Osteoblast (primary cell): ENCODE results near the gene C17orf67. TPM values are rescaled to one million over a fixed set of nuclear protein-coding genes. Genes with fewer than 3 reads are reported as not detected.

ENCODE experiments used
- DNase-seq: peaks from one replicate; pipeline ENCODE4 v3.0.0; 2011; ENCODE audit warnings: low spot score, mixed read lengths; ENCODE audit not compliant: insufficient read length; ENCODE audit errors: missing footprints
- H2AFZ ChIP-seq: 2 replicates; pipeline ENCODE4 v1.6.0; 2011; ENCODE audit warnings: mild to moderate bottlenecking, low read length
- H3K27ac ChIP-seq: 2 replicates; pipeline ENCODE4 v1.5.1; 2011; ENCODE audit warnings: mild to moderate bottlenecking, low read depth, low read length, moderate library complexity
- H3K27me3 ChIP-seq: 2 replicates; pipeline ENCODE4 v1.6.0; 2012; ENCODE audit warnings: mild to moderate bottlenecking, control low read depth, inconsistent platforms, low read length, moderate library complexity; ENCODE audit not compliant: insufficient read depth
- H3K36me3 ChIP-seq: 2 replicates; pipeline ENCODE4 v1.5.1; 2011; ENCODE audit warnings: mild to moderate bottlenecking, low read length, control low read depth, moderate library complexity; ENCODE audit not compliant: insufficient read depth
- H3K4me1 ChIP-seq: 2 replicates; pipeline ENCODE4 v1.5.1; 2011; ENCODE audit warnings: mild to moderate bottlenecking, low read length, control low read depth, moderate library complexity; ENCODE audit not compliant: insufficient read depth
- H3K4me2 ChIP-seq: 2 replicates; pipeline ENCODE4 v1.6.0; 2011; ENCODE audit warnings: mild to moderate bottlenecking, low read length; ENCODE audit not compliant: insufficient read depth
- H3K4me3 ChIP-seq: fragments of 200-600 bp; sonication (generic); 3 replicates; pipeline ENCODE4 v1.5.1; 2012; ENCODE audit warnings: mild to moderate bottlenecking, low read length, inconsistent platforms; ENCODE audit not compliant: insufficient read depth
- H3K79me2 ChIP-seq: 2 replicates; pipeline ENCODE4 v1.6.0; 2012; ENCODE audit warnings: mild to moderate bottlenecking, low read length, control low read depth, inconsistent platforms; ENCODE audit not compliant: insufficient read depth
- H3K9me3 ChIP-seq: 2 replicates; pipeline ENCODE4 v1.5.1; 2011; ENCODE audit warnings: low read depth, low read length, control low read depth
- H4K20me1 ChIP-seq: 2 replicates; pipeline ENCODE4 v1.6.0; 2012; ENCODE audit warnings: mild to moderate bottlenecking, low read length, control low read depth; ENCODE audit not compliant: insufficient read depth
- total RNA-seq: library from RNA; depleted of rRNA; stranded (reverse); fragments of >200 nt; gene quantifications from 2 replicates; pipeline ENCODE4 v1.2.3, GENCODE V29; 2012
- TF ChIP-seq, protein P1 (sequence below): IDR thresholded peaks from 2 replicates; pipeline ENCODE4 v1.5.1; 2011; ENCODE audit warnings: mild to moderate bottlenecking, low read depth, low read length, moderate library complexity; ENCODE audit errors: extremely low read depth

The C17orf67 gene
- total RNA-seq, 1 donor = 0.36 TPM

DNA sequence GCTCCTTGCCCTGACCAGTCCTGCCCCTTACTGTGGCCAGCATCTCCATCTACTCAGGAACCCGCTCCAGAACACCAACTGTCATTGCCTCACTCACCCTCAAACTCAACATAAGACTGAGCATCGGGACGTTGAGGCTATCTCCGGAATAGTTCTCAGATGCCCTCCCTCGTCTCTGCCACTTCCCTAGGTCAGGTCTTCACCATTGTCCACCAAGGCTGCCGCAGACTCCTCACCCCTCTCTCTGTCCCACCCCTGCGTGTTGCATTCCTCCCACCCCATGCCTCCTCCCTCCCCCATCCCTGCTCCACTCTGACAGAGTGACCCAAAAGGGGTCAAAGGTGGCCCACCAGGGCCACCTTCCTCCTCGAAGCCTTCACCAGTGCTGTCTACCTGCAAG is 37.2 kb downstream of the C17orf67 start:
- Histone ChIP-seq H3K27ac (no peak overlapping the region), H2AFZ (no peak overlapping the region), H3K9me3 (no peaks in the 10 kb centered on the region), H3K4me1 (no peaks in the 10 kb centered on the region), H3K4me3 (no peak overlapping the region), H3K36me3 (no peaks in the 10 kb centered on the region), H3K79me2 (no peaks in the 10 kb centered on the region), H3K4me2 (no peak overlapping the region), H4K20me1 (no peaks in the 10 kb centered on the region), H3K27me3 (no peaks in the 10 kb centered on the region)
- no peak for DNase-seq
- TF ChIP-seq, protein P1, sequence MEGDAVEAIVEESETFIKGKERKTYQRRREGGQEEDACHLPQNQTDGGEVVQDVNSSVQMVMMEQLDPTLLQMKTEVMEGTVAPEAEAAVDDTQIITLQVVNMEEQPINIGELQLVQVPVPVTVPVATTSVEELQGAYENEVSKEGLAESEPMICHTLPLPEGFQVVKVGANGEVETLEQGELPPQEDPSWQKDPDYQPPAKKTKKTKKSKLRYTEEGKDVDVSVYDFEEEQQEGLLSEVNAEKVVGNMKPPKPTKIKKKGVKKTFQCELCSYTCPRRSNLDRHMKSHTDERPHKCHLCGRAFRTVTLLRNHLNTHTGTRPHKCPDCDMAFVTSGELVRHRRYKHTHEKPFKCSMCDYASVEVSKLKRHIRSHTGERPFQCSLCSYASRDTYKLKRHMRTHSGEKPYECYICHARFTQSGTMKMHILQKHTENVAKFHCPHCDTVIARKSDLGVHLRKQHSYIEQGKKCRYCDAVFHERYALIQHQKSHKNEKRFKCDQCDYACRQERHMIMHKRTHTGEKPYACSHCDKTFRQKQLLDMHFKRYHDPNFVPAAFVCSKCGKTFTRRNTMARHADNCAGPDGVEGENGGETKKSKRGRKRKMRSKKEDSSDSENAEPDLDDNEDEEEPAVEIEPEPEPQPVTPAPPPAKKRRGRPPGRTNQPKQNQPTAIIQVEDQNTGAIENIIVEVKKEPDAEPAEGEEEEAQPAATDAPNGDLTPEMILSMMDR = no peak

- H3K9me3 ChIP-seq = no peaks in the 10 kb centered on the region
- H3K36me3 ChIP-seq = no peaks in the 10 kb centered on the region
- H3K79me2 ChIP-seq = no peaks in the 10 kb centered on the region
- H3K4me2 ChIP-seq = no peak overlapping the region
- no peaks in the 10 kb centered on the region for H4K20me1 ChIP-seq
- no peak for DNase-seq
- TF ChIP-seq, protein P1 = no peak
- no peak overlapping the region for H2AFZ ChIP-seq
- H3K4me1 ChIP-seq = no peaks in the 10 kb centered on the region
- no peak overlapping the region for H3K4me3 ChIP-seq
- no peaks in the 10 kb centered on the region for H3K27me3 ChIP-seq
- no peak overlapping the region for H3K27ac ChIP-seq
Measured at GRCh38 chr17:56795221-56795865, 38.4 kb downstream of the C17orf67 start.

DNA sequence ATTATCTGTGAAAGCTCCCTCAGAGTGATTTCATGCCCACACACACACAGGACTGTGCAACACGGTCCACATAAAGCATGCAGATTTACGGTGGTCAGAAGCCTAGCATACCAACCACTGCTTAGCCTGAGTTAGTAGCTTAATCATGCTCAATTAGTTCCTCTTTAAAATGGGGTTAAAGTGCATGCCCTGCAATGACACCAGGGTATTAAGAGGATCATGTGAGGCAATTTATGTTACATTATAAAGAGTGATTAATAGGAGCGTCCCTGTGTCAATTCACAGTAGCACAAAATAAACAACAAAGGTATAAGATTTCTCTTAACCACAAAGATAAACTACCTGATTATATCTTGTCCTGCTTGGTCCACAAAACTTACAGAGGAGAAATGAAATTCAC is 39.8 kb downstream of the C17orf67 start:
- Histone ChIP-seq H3K27ac (no peak overlapping the region), H4K20me1 (no peaks in the 10 kb centered on the region), H3K4me1 (no peaks in the 10 kb centered on the region), H3K4me3 (no peak overlapping the region), H2AFZ (no peak overlapping the region), H3K9me3 (no peaks in the 10 kb centered on the region), H3K79me2 (no peaks in the 10 kb centered on the region), H3K4me2 (no peak overlapping the region), H3K27me3 (no peaks in the 10 kb centered on the region), H3K36me3 (no peaks in the 10 kb centered on the region)
- TF ChIP-seq, protein P1 = no peak
- no peak for DNase-seq

- H3K4me1 ChIP-seq = no peaks in the 10 kb centered on the region
- no peaks in the 10 kb centered on the region for H3K79me2 ChIP-seq
- H2AFZ ChIP-seq = no peak overlapping the region
- no peaks in the 10 kb centered on the region for H3K27me3 ChIP-seq
- no peak overlapping the region for H3K27ac ChIP-seq
- no peaks in the 10 kb centered on the region for H3K36me3 ChIP-seq
- H3K9me3 ChIP-seq = no peaks in the 10 kb centered on the region
- H4K20me1 ChIP-seq = no peaks in the 10 kb centered on the region
- no peak for DNase-seq
- no peak overlapping the region for H3K4me3 ChIP-seq
- TF ChIP-seq, protein P1 = no peak
- H3K4me2 ChIP-seq = no peak overlapping the region
Measured at GRCh38 chr17:56793531-56793930, 40.2 kb downstream of the C17orf67 start.
